CD14-positive monocyte (primary cell): ENCODE results near the gene SMPD3. TPM values are rescaled to one million over a fixed set of nuclear protein-coding genes. Genes with fewer than 3 reads are reported as not detected.

Experiments used
- DNase-seq, 3 donors: peaks; one replicate each; pipeline ENCODE4 v3.0.0-alpha.2; 2011 to 2022
- H2AFZ ChIP-seq: 2 replicates; pipeline ENCODE4 v1.6.0; 2012; ENCODE audit warnings: mild to moderate bottlenecking, low read depth, low read length, inconsistent platforms; ENCODE audit not compliant: insufficient read depth, poor library complexity, severe bottlenecking
- H3K27ac ChIP-seq, 2 donors: 1 replicate in 1 of 2; 2 replicates in 1 of 2; pipeline ENCODE4 v1.5.1; 2012 to 2013; ENCODE audit warnings: low read length in 2 of 2, control low read depth in 1 of 2, inconsistent platforms in 1 of 2, low read depth in 1 of 2, mild to moderate bottlenecking in 1 of 2
- H3K27me3 ChIP-seq, 2 donors: one replicate each; pipeline versions ENCODE4 v1.6.0 to v1.6.1; 2011 to 2013; ENCODE audit warnings: low read length in 2 of 2; ENCODE audit not compliant: control insufficient read depth in 2 of 2, insufficient read depth in 2 of 2
- H3K36me3 ChIP-seq, 2 donors: replicated peaks in 1 of 2; 1 replicate in 1 of 2; 2 replicates in 1 of 2; pipeline versions ENCODE4 v1.5.1 to v1.6.1; 2012 to 2013; ENCODE audit warnings: low read length in 2 of 2, control low read depth in 1 of 2, inconsistent platforms in 1 of 2, mild to moderate bottlenecking in 1 of 2; ENCODE audit not compliant: insufficient read depth in 2 of 2, control insufficient read depth in 1 of 2
- H3K4me1 ChIP-seq, 2 donors: 1 replicate in 1 of 2; 2 replicates in 1 of 2; pipeline versions ENCODE4 v1.5.1 to v1.6.1; 2012 to 2013; ENCODE audit warnings: low read length in 2 of 2, control low read depth in 1 of 2, inconsistent platforms in 1 of 2, mild to moderate bottlenecking in 1 of 2, moderate library complexity in 1 of 2; ENCODE audit not compliant: insufficient read depth in 2 of 2, control insufficient read depth in 1 of 2
- H3K4me2 ChIP-seq: replicated peaks from 2 replicates; pipeline ENCODE3; 2012; ENCODE audit warnings: low read length, moderate library complexity, mild to moderate bottlenecking; ENCODE audit not compliant: poor library complexity, severe bottlenecking; ENCODE audit errors: extremely low read depth
- H3K4me3 ChIP-seq, 3 experiments: fragments of 200-600 bp in 1 of 3; sonication (generic) in 1 of 3; replicated peaks in 1 of 3; 1 replicate in 2 of 3; 2 replicates in 1 of 3; pipeline ENCODE4 v1.5.1; 2011 to 2013; ENCODE audit warnings: low read length in 3 of 3, mild to moderate bottlenecking in 3 of 3, control low read depth in 2 of 3, low read depth in 2 of 3, inconsistent platforms in 1 of 3, moderate library complexity in 1 of 3
- H3K79me2 ChIP-seq: 2 replicates; pipeline ENCODE4 v1.6.0; 2012; ENCODE audit warnings: mild to moderate bottlenecking, control low read depth, inconsistent platforms, low read length, moderate library complexity; ENCODE audit not compliant: insufficient read depth
- H3K9ac ChIP-seq: 2 replicates; pipeline ENCODE4 v1.6.0; 2017; ENCODE audit warnings: low read length, mild to moderate bottlenecking; ENCODE audit not compliant: insufficient read depth, poor library complexity, severe bottlenecking
- H3K9me3 ChIP-seq, 2 donors: replicated peaks in 1 of 2; 1 replicate in 1 of 2; 2 replicates in 1 of 2; pipeline versions ENCODE4 v1.5.1 to v1.6.1; 2012 to 2013; ENCODE audit warnings: low read length in 2 of 2, control low read depth in 1 of 2; ENCODE audit not compliant: control insufficient read depth in 1 of 2, insufficient read depth in 1 of 2
- H4K20me1 ChIP-seq: 2 replicates; pipeline ENCODE4 v1.6.0; 2012; ENCODE audit warnings: mild to moderate bottlenecking, low read length, control low read depth, moderate library complexity; ENCODE audit not compliant: insufficient read depth
- H3K27ac Mint-ChIP-seq, 7 donors: one replicate each; pipeline ENCODE4 v1.8.0; 2020; ENCODE audit warnings: mild to moderate bottlenecking in 7 of 7, mixed read lengths in 7 of 7, moderate library complexity in 6 of 7, inconsistent platforms in 2 of 7
- H3K27me3 Mint-ChIP-seq, 3 donors: one replicate each; pipeline ENCODE4 v1.8.0; 2021 to 2022; ENCODE audit warnings: low read depth in 3 of 3, mild to moderate bottlenecking in 3 of 3, mixed read lengths in 3 of 3, moderate library complexity in 3 of 3, inconsistent platforms in 1 of 3
- H3K36me3 Mint-ChIP-seq, 2 donors: one replicate each; pipeline ENCODE4 v1.8.0; 2020; ENCODE audit warnings: mixed read lengths in 2 of 2, inconsistent platforms in 1 of 2, mild to moderate bottlenecking in 1 of 2
- H3K4me1 Mint-ChIP-seq: one replicate; pipeline ENCODE4 v1.8.0; 2020; ENCODE audit warnings: mild to moderate bottlenecking, mixed read lengths
- H3K4me3 Mint-ChIP-seq, 2 donors: one replicate each; pipeline ENCODE4 v1.8.0; 2020; ENCODE audit warnings: mild to moderate bottlenecking in 2 of 2, mixed read lengths in 2 of 2, moderate library complexity in 1 of 2
- H3K9me3 Mint-ChIP-seq, 7 donors: one replicate each; pipeline ENCODE4 v1.8.0; 2020 to 2022; ENCODE audit warnings: mixed read lengths in 7 of 7, mild to moderate bottlenecking in 6 of 7, moderate library complexity in 6 of 7, inconsistent platforms in 2 of 7
- CTCF ChIP-seq: fragments of 200-600 bp; IDR thresholded peaks from one replicate; pipeline ENCODE4 v1.8.0; 2022; ENCODE audit warnings: antibody characterized with exemption, mild to moderate bottlenecking
- WGBS: methylation state at CpG from one replicate; pipeline ENCODE4 v1.1.5; 2013; ENCODE audit warnings: missing lambda C conversion rate; ENCODE audit not compliant: insufficient coverage; 5-methylcytosine and 5-hydroxymethylcytosine counted together
- intact Hi-C, 2 donors: fragments of 100-400 bp; cut with micrococcal nuclease; formaldehyde crosslinking; loops; one replicate each; pipeline versions ENCODE4 v1.15.0 to v1.15.1; 2023
- polyA plus RNA-seq, 3 donors: library from polyadenylated mRNA; depleted of rRNA in 1 of 3; unstranded in 2 of 3; stranded (reverse) in 1 of 3; fragments of 300-500 nt in 2 of 3; fragments of >200 nt in 1 of 3; fragmentation: Illumina TruSeq in 2 of 3; gene quantifications; 1 replicate in 2 of 3; 2 replicates in 1 of 3; pipeline ENCODE4 v1.2.3, GENCODE V29; 2012 to 2021

SMPD3 gene
- polyA plus RNA-seq, 3 donors: 0.40 to 1.1 (median 0.51) TPM

GRCh38 chr16:68362262-68362913, 85.9 kb downstream of the SMPD3 start:
- TF ChIP-seq CTCF: no peak
- Histone ChIP-seq H3K27me3 (no peaks in the 10 kb centered on the region), H3K27ac (no peak overlapping the region), H3K9ac (no peak overlapping the region), H2AFZ (no peak overlapping the region), H3K4me2 (no peak overlapping the region), H3K4me3 (no peak overlapping the region), H4K20me1 (no peaks in the 10 kb centered on the region), H3K79me2 (no peaks in the 10 kb centered on the region), H3K36me3 (peaks cover 9 to 11% of the 10 kb centered on the region in 2 donors), H3K4me1 (peaks cover 20 to 22% of the 10 kb centered on the region in 2 donors), H3K9me3 (no peaks in the 10 kb centered on the region)
- intact Hi-C loops: no loop called here
- H3K4me1 Mint-ChIP-seq: peaks cover 30% of the 10 kb centered on the region
- no peak overlapping the region for H3K4me3 Mint-ChIP-seq
- peaks cover 11 to 22% (median 16%) of the 10 kb centered on the region in 3 donors for H3K27me3 Mint-ChIP-seq
- no peak for DNase-seq
- H3K9me3 Mint-ChIP-seq: no peaks in the 10 kb centered on the region
- peaks cover 16 to 21% of the 10 kb centered on the region in 2 donors for H3K36me3 Mint-ChIP-seq
- H3K27ac Mint-ChIP-seq: no peak overlapping the region
- WGBS: 87% methylated on average over 7 of the region's 8 CpGs

DNA sequence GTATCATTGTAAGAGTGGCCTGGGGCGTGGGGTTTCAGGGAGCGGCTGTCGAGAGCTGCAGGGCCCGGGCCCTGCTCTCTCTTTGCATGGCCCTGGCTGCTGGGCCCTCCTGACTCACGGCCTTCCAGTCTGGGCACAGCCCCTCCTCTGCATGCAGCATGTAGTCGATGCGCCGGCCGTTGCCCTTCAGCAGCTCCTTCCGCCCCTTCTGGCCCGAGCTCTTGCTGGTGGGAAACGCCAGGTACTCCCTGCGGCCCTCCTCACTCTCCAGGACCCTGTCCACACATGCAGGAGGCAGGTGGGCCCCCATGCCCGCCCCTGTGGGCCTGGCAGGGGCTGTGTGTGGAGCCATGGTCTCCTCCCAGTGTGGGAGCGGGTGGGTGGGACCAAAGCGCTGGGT, 86.8 kb downstream of the SMPD3 start:
- DNase-seq: no peak
- intact Hi-C loops: no loop called here
- WGBS: 93% methylated on average over 15 of the region's 16 CpGs
- Mint-ChIP-seq H3K4me3 (no peak overlapping the region), H3K27me3 (peaks cover 10 to 24% (median 16%) of the 10 kb centered on the region in 3 donors), H3K9me3 (no peaks in the 10 kb centered on the region), H3K36me3 (peaks cover 23 to 28% of the 10 kb centered on the region in 2 donors), H3K27ac (no peak overlapping the region), H3K4me1 (peaks cover 37% of the 10 kb centered on the region)
- no peak overlapping the region for H3K4me2 ChIP-seq
- H3K4me3 ChIP-seq: no peak overlapping the region
- H3K9ac ChIP-seq: no peak overlapping the region
- H3K4me1 ChIP-seq: peaks cover 27 to 28% of the 10 kb centered on the region in 2 donors
- H2AFZ ChIP-seq: no peak overlapping the region
- no peak overlapping the region for H3K27ac ChIP-seq
- TF ChIP-seq CTCF: no peak
- no peaks in the 10 kb centered on the region for H3K79me2 ChIP-seq
- no peaks in the 10 kb centered on the region for H3K9me3 ChIP-seq
- H3K36me3 ChIP-seq: peaks cover 13 to 19% of the 10 kb centered on the region in 2 donors
- no peaks in the 10 kb centered on the region for H4K20me1 ChIP-seq
- H3K27me3 ChIP-seq: no peaks in the 10 kb centered on the region
